ENCODE measurements around the gene INTS14. TPM values are rescaled to one million over a fixed set of nuclear protein-coding genes. Genes with fewer than 3 reads are reported as not detected.
A peak's percentile ranks its signal among the peaks of the same experiment; 100 is the strongest.

The INTS14 gene
- 10 to 100 TPM; 32.3 to 34.6 TPM for total RNA-seq
- 10 to 100 TPM; 46.2 to 50.9 (median 49.7) TPM for polyA plus RNA-seq (ENCODE audit: insufficient read length in 6 of 6)
- long read RNA-seq, donor 1, partial matches to known transcripts = 0 of 5 reads
- long read RNA-seq, donor 1, other reads (novel, unspliced or antisense) = 0 of 5 reads
- long read RNA-seq, donor 2, partial matches to known transcripts = 0 of 9 reads
- long read RNA-seq, donor 2, other reads (novel, unspliced or antisense) = 0 of 9 reads
- long read RNA-seq, donor 3, transcript INTS14-201 (12 exons, 2,393 nt) = major isoform, 7 of 9 reads
- long read RNA-seq, donor 3, partial matches to known transcripts = 0 of 9 reads
- long read RNA-seq, donor 3, other reads (novel, unspliced or antisense) = 0 of 9 reads
- long read RNA-seq, donor 4, partial matches to known transcripts = 1 of 4 reads
- long read RNA-seq, donor 4, other reads (novel, unspliced or antisense) = 0 of 4 reads
- long read RNA-seq, donor 5, partial matches to known transcripts = 0 of 4 reads
- long read RNA-seq, donor 5, other reads (novel, unspliced or antisense) = 0 of 4 reads
- long read RNA-seq, donor 6, transcript INTS14-201 (12 exons, 2,393 nt) = major isoform, 5 of 37 reads
- long read RNA-seq, donor 6, partial matches to known transcripts = 30 of 37 reads
- long read RNA-seq, donor 6, other reads (novel, unspliced or antisense) = 0 of 37 reads
- long read RNA-seq, donor 7, partial matches to known transcripts = 32 of 39 reads
- long read RNA-seq, donor 7, other reads (novel, unspliced or antisense) = 0 of 39 reads
- long read RNA-seq, donor 8, partial matches to known transcripts = 47 of 50 reads
- long read RNA-seq, donor 8, other reads (novel, unspliced or antisense) = 0 of 50 reads
- long read RNA-seq, donor 9 = 0 reads
- long read RNA-seq, donor 10, partial matches to known transcripts = 1 of 6 reads
- long read RNA-seq, donor 10, other reads (novel, unspliced or antisense) = 1 of 6 reads
- long read RNA-seq, donor 11 = 0 reads
- long read RNA-seq, donor 12, partial matches to known transcripts = 0 of 3 reads
- long read RNA-seq, donor 12, other reads (novel, unspliced or antisense) = 0 of 3 reads

DNA sequence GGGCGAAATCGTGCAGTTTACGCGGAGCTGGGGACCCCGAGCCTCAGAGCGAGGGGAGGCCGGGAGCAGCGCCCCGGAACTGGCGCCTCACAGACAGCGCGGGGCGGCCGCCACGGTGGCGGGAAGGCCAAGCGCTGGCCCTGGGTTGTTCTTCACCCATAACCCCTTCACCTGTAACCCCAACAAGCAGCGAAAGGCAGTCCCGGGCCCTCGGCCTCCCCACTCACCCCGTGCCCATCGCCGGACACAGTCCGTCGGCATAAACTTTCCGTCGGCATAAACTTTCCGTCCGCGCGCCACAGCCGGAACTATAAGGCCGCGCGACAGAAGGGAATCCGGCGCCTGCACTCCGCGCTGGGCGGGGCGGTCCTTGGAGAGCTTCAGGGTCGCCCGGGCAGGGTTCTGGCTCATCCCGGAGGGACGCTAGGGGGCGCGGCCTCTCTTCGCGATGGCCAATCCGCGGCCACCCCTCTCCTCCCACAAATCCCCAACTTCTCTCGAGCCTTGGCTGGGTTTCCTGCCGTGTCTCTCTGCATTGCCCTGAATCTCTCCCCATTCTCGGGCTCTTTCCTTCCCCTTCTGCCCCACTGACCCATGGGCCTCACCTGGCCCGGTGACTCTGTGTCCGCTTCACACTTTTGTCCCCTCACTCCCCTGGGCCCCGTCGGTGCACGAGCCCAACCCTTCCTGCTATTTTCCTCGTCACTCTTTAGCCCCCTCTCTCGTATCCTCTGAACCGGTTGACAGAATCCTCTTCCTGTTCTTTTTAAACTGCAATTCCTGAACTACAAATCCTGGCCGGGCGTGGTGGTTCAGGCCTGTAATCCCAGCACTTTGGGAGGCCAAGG lies at the start of gene INTS14:
Gene INTS14 (minus strand): TSS at position 261 of the 848 bp plus-strand sequence. CDS start 3,751 bp downstream, outside the sequence.
- H3K27ac ChIP-seq = peak within 1 kb of the TSS; percentile 95
- peaks cover 20 to 42% of the 10 kb centered on the region in 2 donors for H3K4me1 ChIP-seq
- H3K4me3 ChIP-seq = peak within 1 kb of the TSS; percentile 85 to 93
- intact Hi-C loops (cut with DNase I) = no loop called here
- no peaks in the 10 kb centered on the region for H3K9me3 ChIP-seq
- H3K27me3 ChIP-seq = no peaks in the 10 kb centered on the region
- H3K36me3 ChIP-seq = no peaks in the 10 kb centered on the region
- peak; percentile 97 to 98 (median 98) for DNase-seq
- TF ChIP-seq, protein P1, sequence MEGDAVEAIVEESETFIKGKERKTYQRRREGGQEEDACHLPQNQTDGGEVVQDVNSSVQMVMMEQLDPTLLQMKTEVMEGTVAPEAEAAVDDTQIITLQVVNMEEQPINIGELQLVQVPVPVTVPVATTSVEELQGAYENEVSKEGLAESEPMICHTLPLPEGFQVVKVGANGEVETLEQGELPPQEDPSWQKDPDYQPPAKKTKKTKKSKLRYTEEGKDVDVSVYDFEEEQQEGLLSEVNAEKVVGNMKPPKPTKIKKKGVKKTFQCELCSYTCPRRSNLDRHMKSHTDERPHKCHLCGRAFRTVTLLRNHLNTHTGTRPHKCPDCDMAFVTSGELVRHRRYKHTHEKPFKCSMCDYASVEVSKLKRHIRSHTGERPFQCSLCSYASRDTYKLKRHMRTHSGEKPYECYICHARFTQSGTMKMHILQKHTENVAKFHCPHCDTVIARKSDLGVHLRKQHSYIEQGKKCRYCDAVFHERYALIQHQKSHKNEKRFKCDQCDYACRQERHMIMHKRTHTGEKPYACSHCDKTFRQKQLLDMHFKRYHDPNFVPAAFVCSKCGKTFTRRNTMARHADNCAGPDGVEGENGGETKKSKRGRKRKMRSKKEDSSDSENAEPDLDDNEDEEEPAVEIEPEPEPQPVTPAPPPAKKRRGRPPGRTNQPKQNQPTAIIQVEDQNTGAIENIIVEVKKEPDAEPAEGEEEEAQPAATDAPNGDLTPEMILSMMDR (IDR thresholded peaks at IDR 0.05) = peak; percentile 44 to 64
- peak; percentile 99 for ATAC-seq

DNA sequence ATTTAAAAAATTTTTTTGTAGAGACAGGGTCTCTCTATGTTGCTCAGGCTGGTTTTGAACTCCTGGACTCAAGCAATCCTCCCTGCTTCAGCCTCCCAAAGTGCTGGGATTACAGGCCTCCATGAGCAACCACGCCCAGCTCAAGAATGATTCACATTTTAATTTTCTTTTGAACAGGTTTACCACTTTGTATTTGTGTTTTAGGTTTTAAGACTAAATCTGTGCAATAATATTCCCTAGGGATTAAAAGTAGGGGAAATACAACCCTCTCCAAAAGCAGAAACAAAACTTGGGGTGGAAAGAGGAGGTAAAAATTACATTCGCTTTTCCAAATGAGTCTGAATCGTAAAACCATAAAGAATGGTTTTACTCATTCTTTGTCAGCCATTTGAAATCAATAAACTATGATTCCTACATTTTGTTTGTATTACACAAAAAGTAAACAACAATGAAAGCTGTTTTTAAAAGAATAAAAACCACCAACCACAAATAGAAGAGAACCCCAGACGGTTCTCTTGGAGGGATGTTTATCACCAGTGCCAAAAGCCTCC lies 48.6 kb upstream of the INTS14 start:
- Histone ChIP-seq H3K27me3 (no peaks in the 10 kb centered on the region), H3K4me3 (no peak overlapping the region), H3K9me3 (no peaks in the 10 kb centered on the region), H3K27ac (no peak overlapping the region), H3K4me1 (no peaks in the 10 kb centered on the region), H3K36me3 (peaks cover 0 to 78% of the 10 kb centered on the region in 2 donors)
- intact Hi-C loops (cut with DNase I) = no loop called here
- TF ChIP-seq, protein P1 (IDR thresholded peaks at IDR 0.05) = no peak
- DNase-seq (no peak), ATAC-seq (no peak)

DNA sequence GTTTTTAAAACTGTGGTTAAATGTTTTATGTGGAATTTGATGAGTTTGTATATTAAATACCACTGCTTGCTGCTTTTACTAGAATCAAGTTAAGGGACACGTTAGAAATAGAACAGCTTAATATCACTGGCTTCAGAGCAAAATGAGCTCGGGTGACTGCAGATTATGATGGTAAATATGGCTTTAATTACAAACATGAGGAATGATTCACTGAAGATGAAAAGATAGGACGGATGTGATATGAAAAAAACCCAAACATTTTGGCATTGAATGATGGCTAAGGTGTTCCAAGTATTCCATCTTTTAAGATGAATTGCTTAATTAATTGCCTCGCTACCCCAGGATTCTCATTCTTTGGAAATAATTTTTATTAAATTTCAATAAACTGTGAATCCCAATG lies 44.5 kb upstream of the INTS14 start:
- intact Hi-C loops (cut with DNase I) = no loop called here
- no peak for DNase-seq
- ATAC-seq = no peak
- no peaks in the 10 kb centered on the region for H3K4me1 ChIP-seq
- no peak overlapping the region for H3K4me3 ChIP-seq
- H3K27me3 ChIP-seq = no peaks in the 10 kb centered on the region
- peaks cover 0 to 60% of the 10 kb centered on the region in 2 donors for H3K36me3 ChIP-seq
- TF ChIP-seq, protein P1 (IDR thresholded peaks at IDR 0.05) = no peak
- no peaks in the 10 kb centered on the region for H3K9me3 ChIP-seq
- H3K27ac ChIP-seq = peak overlapping the region in 1 of 2 donors; percentile 11

DNA sequence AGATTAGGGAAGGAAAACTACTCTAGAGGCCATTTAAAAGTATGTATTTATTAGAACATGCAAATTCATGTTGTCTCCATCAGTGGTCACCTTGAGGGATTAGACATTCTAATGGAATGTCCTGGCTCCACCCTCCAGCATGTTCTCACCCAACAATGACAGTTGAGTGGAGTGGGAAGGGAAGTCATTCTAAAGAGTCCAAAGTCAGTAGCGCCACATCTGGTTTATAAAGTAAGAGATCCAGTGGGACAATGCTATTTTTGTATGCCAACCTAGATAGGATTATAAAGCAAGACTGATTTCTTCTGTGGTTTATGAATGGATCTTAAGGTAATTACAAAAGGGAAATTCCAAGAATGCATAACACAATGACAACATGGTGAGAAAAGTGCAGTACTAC lies 44.1 kb upstream of the INTS14 start:
- ATAC-seq (peak; percentile 43), DNase-seq (no peak)
- intact Hi-C loops (cut with DNase I) = no loop called here
- peaks cover 0 to 55% of the 10 kb centered on the region in 2 donors for H3K36me3 ChIP-seq
- no peaks in the 10 kb centered on the region for H3K9me3 ChIP-seq
- H3K27ac ChIP-seq = peak overlapping the region in 1 of 2 donors; percentile 11
- no peak overlapping the region for H3K4me3 ChIP-seq
- TF ChIP-seq, protein P1 (IDR thresholded peaks at IDR 0.05) = no peak
- no peaks in the 10 kb centered on the region for H3K4me1 ChIP-seq
- H3K27me3 ChIP-seq = no peaks in the 10 kb centered on the region

Measured in left lung (tissue), 14 donors.